Activated CD8-positive, alpha-beta memory T cell treated with anti-CD3 and anti-CD28 coated beads for 4 hours (primary cell): ENCODE results near the gene MIF.
"Not testable (repeated sequence)": the region's sequence is repeated elsewhere in the genome, so short reads cannot be mapped to it uniquely, and the experiment has no call there.

Experiments used
- DNase-seq, 2 donors: peaks; one replicate each; pipeline ENCODE4 v3.0.0-alpha.2; 2020; ENCODE audit warnings: low read depth in 2 of 2

MIF gene

GRCh38 chr22:23893945-23894709 is at the start of gene MIF:
Gene MIF, plus strand, starts transcription at chr22:23894383. Its CDS starts 92 bp downstream, at chr22:23894475.
- peak; percentile 86 to 94 for DNase-seq

DNA sequence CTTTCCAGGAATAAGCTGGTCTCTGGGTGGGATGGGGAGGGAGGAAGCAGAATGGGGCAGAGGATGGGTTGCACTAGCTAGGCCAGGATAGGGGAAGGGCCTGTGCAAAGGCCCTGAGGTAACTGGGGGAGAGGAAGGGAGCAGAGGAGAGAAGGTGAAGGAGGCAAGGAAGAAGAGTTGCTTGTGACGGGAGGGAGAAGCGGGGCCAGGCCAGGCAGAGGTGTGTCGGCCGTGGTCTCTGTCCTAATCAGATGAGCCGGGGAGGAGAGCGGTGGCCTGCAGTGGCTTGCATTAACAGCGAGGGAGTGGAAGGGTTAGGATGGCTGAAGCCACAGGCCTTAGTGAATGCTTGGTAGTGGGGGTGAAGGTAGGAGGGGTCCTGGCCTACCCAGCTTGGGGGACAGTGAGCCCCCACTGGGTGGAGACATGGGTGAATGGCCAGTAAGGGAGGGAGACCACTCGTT is 49.4 kb upstream of the MIF start:
- DNase-seq = no peak

DNA sequence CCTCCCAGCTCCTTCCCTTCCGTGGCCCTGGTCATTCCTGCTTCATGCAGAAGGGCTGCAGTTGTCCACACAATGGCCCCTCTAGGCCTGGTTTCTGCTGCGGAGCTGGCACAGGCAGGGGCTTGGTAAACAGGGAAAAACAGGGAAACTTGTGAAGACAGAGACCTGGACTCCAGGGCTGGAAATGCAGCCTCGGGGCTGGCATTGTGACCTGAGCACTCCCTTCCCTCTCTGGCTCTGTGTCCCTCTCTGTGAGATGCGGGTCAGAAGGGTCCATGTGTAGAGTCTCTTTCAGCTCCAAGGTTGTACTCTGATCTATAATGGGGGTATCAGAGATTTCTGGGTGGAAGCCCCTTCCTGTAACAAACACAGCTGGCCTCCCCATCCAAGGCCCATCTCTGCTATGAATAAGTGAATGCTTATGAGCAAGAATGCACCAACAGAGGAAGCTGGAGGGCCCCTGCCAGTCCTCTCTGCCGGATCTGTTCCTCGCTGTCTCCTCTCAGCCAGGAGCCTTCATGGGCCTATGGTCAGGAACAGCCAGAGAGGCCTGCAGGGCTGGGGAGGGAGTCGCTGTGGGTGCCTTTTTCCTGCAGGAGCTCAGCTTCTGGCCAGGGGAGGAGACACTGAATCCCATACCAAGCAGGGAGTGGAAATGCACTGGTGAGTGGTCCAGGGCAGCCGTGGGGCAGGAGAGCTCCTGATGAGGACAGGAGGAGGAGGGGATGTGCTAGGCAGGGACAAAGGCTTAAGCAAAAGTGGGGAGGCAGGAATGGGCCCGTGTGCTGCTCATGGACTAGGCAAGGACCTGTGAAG is 48.7 kb upstream of the MIF start:
- no peak for DNase-seq

GRCh38 chr22:23846081-23846469 is 48.1 kb upstream of the MIF start:
- DNase-seq = no peak

GRCh38 chr22:23847310-23847920 is 46.8 kb upstream of the MIF start:
- no peak for DNase-seq

GRCh38 chr22:23847991-23848864 is 46.0 kb upstream of the MIF start:
- DNase-seq = no peak

DNA sequence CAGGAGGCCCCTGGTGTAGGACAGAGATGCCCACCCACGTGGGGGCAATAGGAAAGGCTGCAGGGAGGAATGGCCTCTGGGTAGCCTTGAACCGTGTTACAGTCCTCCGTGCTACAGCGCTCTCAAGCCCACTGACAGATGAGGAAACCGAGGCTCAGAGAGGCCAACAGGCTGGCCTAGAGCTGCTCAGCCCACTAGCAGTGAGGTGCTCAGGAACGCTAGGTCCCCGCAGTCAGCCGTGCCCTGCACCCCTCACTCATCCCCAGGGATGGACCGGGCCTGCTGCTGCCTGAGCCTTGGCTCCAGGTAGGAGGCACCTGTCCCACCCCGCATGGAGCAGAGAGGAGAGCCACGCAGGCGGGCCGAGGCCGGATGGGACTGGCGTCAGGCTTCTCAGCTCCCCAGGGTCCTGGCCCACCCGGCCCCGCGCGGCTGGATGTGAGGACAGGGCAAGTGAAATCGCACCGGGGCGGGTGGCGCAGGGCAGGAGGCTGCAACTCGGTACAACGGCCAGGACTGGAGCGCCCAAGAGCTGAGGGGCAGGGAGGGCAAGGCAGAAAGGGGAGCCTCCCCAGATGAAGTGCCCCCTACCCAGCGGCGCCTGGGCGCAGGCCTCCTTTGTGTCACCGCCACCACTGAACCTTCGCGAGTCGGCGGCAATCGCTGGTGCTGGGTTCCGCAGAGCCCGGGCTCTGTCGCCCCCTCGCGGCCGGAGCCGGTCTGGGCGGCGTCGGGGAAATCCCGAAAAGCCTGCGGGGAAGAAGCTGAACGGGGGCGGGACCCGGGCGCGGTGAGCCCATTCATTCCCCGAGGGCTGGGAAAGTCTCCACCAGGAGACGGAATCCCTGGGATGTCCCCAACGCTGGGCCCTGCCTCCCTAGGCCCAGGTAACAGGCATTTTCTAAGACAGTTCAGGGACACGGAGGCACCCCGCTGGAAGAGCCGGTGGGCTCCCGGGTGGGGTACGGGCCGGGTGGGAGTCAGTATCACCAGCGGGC is 44.9 kb upstream of the MIF start:
- DNase-seq = peak; percentile 57 to 66

DNA sequence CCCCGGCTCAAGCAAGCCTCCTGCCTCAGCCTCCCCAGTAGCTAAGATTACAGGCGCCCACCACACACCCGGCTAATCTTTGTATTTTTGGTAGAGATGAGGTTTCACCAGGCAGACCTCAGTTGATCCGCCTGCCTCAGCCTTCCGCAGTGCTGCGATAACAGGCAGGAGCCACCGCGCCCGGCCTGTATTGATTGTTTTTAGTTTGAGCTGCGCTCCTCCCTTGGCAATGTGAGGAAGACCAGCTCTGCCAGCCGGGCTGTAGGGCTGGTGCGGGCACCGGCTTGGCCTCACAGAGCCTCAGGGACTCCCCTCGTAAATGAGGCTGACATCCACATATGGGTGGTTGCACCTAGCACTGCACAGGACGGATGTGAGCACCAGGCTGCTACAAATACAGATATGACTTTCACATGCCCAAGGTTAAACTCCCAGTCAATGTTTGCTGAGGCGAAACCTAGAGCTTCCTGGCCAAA is 44.0 kb upstream of the MIF start:
- no peak for DNase-seq

DNA sequence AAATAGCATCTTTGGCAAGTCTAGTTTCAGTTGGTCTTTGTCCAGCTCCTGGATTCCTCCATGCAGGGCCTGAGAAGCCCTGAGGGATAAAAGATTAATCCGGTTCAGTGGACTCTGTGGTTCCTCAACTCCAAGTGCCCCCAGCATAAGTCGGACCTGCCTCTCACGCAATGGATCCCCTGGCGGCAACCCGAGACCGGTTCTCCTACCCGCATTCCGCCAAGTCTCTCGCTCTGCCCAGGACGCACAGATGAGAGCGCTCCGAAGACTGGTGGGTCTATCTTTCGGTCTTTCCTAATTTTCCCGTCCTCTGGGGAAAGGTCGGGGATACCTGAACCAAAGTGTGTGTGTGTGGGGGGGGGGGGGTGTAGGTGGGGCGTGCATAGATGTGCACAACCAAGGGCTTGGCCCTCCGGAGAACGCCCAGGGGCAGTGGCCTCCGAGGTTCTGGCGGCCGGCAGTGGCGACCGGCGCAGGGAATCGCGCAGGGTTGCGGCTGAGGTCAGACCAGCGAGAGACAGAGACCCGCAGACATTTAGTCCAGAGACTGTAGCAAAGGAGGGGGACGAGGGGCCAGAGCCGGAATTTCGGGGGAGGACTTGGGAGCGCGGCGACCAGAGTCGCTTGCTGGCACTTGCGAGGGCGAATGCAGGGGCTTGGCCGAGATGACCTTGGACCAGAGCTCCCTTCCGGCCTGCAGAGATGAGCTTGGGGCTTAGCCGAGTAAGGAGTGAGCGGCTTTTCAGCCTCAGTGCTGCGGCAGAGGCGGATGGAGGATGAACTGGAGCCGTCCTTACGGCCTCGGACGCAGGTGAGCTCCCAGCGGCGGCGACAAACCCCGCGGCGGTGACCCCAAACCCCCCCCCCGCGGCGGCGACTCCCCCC is 37.2 kb upstream of the MIF start:
- DNase-seq = no peak

GRCh38 chr22:23857606-23858483 is 36.3 kb upstream of the MIF start, which contains the start of gene SLC2A11:
Gene SLC2A11, plus strand, starts transcription at chr22:23857875. Its CDS starts 125 bp downstream, at chr22:23858000.
- peak; percentile 86 to 89 for DNase-seq

GRCh38 chr22:23858484-23858815 is 35.7 kb upstream of the MIF start:
- DNase-seq = no peak

DNA sequence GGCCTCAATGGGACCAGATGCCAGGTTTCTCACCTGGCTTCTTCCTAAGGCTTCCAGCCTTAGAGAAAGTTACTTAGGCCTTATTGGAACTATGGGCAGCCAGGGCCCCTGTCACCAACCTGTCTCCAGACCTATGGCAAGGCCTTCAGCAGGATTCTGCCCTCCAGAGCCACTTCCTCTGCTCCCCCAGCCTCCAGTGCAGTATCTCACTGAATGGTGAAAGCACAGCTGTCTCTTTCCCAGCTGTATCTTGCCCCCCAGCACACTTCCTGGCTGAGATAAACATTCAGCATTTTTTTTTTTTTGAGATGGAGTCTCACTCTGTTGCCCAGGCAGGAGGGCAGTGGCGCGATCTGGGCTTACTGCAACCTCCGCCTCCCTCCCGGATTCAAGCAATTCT is 35.0 kb upstream of the MIF start:
- no peak for DNase-seq

- not testable (repeated sequence) for DNase-seq
Observed at GRCh38 chr22:23860187-23860586, 34.0 kb upstream of the MIF start.

GRCh38 chr22:23862103-23862502 is 32.1 kb upstream of the MIF start:
- no peak for DNase-seq

GRCh38 chr22:23864499-23865154 is 29.6 kb upstream of the MIF start:
- DNase-seq = not testable (repeated sequence)

- no peak for DNase-seq
Observed at GRCh38 chr22:23868580-23868979, 25.6 kb upstream of the MIF start.

GRCh38 chr22:23874871-23875270 is 19.3 kb upstream of the MIF start:
- DNase-seq = no peak

DNA sequence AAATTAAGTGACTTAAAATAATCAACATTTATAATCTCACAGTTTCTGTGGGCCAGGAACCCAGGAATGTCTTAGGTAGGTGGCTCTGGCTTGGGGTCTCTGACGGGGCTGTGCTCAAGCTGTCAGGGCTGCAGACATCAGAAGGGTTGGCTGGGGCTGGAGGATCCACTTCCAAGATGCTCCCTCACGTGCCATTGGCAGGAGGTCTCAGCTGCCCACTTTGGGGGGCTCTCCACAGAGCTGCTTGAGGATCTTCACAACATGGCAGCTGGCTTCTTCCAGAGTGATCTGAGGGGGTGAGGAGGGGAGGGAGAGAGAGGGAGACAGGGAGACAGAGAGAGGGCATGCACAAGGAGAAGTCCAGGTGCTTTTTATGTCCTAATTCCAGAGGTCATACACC is 18.4 kb upstream of the MIF start:
- DNase-seq = no peak
